NCI-H1417 treated with DMSO at 0.1 percent for 48 hours (cell line): ENCODE data around the gene RNF168.
"Not testable (repeated sequence)": the region's sequence is repeated elsewhere in the genome, so short reads cannot be mapped to it uniquely, and the experiment has no call there.

Experiments used
- DNase-seq: peaks from one replicate; lab custom pipeline; 2025; lab: John Stamatoyannopoulos, UW

RNF168 gene, protein sequence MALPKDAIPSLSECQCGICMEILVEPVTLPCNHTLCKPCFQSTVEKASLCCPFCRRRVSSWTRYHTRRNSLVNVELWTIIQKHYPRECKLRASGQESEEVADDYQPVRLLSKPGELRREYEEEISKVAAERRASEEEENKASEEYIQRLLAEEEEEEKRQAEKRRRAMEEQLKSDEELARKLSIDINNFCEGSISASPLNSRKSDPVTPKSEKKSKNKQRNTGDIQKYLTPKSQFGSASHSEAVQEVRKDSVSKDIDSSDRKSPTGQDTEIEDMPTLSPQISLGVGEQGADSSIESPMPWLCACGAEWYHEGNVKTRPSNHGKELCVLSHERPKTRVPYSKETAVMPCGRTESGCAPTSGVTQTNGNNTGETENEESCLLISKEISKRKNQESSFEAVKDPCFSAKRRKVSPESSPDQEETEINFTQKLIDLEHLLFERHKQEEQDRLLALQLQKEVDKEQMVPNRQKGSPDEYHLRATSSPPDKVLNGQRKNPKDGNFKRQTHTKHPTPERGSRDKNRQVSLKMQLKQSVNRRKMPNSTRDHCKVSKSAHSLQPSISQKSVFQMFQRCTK

DNA sequence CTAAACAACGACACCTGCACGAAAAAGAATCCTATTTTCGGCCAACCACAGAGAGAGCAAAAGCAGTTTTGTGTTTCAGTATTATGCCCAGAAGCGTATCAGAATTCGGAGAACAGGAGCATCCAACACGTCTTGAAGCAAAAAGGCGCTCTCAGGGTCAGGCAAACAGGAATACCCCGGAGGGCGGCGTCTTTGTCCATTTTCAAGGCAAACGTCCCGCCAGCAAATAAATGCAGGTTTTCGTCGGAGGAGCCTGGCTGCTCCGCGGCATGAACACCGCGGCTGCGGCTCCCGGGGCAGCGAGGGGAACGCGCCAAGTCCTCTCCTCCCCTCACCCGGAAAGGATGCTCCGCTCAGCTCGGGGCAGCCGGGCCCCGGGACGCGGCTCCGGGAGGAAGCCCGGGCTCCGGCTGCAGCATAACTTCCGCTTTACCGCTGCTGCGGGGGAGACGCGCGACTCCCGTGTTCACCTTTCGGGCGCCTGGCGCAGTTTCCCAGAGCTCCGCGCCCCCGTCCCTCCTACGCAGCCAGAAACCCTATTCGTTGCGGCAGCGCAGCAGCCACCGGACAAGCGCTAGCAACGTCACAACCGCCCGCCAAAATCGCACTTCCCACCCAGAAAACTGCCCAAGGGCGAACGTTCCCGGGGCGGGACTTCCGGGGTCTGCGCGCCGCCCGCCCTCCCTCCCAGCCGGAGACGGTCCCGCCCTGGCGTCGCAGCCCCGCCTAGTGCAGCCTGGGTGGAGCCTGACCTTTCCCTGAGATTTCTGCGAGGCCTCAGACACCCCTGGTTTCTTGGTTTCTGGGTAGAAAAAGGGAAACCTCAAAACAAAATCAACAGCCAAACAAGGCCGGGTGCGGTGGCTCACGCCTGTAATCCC is at the start of gene RNF168:
TSS of gene RNF168 (minus strand) at position 573 of the 881 bp plus-strand sequence. CDS start 595 bp downstream, outside the sequence.
- peak; percentile 88 for DNase-seq

DNA sequence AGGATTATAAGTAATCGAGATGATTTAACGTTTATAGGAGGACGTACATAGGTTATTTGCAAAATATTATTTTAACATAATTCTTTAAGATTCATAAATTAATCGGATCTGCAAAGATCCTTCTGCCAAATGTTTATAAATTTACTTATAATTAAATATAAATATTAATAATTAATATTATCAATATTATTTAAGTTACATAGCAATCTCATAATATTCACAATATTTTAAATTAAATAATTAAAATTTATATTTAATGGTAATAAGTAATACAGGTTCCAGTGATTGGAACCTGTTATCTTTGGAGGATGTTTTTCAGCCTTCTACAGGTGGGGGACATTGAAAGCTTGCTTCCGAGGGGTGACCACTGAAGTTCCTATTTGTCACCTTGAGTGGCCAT is 48.7 kb upstream of the RNF168 start:
- DNase-seq, result no peak

DNA sequence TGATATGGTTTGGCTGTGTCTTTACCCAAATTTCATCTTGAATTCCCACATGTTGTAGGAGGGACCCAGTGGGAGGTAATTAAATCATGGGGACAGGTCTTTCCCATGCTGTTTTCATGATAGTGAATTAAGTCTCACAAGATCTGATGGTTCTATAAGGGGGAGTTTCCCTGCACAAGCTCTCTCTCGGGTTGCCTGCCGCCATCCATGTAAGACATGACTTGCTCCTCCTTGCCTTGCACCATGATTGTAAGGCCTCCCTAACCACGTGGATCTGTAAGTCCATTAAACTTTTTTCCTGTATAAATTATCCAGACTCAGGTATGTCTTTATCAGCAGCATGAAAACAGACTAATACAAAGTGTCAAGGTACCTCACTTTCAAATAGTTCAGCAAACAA is 46.6 kb upstream of the RNF168 start:
- DNase-seq, result not testable (repeated sequence)

DNA sequence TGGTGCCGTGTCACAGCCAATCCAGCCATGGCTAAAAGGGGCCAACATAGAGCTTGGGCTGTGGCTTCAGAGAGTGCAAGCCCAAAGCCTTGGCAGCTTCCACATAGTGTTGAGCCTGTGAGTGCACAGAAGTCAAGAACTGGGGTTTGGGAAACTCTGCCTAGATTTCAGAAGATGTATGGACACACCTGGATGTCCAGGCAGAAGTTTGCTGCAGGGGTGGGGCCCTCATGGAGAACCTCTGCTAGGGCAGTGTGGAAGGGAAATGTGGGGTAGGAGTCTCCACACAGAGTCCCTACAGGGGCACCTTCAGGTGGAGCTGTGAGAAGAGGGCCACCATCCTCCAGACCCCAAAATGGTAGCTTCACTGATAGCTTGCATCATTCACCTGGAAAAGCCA is 45.7 kb upstream of the RNF168 start:
- not testable (repeated sequence) for DNase-seq

DNA sequence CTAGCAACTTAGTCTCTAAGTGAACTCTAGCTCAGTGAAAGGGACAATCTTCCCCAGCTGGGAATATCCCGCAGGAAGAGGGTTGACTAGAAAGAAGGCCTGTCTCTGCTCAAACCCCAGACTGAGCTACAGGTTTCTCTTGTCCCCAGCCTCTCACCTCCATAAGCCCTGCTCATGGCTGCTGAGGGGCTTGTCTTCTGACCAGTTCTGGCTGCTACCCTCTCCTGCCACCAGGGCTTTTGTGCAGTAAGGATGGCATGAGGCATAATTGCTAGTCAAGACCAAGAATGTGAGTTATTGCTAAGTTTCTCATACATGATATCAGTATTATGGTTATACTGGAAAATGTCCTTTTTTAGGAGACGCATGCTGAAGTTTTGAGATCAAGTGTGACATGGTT is 43.5 kb upstream of the RNF168 start:
- DNase-seq, result no peak

DNA sequence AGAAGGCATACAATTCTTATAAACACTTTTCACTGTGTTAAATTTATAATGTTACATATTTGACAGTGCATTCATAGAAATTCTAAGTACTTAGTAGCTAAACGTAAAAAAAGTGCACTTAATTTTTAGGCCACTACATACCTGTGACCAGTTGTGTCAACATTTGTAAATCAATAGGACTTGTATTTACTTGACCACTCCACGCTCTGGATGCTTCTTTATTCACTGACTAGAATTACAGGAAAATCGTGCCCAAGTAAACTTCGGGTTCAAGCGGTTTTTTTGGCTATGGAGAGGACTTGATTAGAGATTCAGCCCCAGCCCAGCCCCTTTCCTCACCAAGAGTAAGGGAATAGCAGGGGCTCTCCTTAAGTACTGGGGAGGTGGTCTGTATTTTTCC is 43.0 kb upstream of the RNF168 start:
- no peak for DNase-seq

DNA sequence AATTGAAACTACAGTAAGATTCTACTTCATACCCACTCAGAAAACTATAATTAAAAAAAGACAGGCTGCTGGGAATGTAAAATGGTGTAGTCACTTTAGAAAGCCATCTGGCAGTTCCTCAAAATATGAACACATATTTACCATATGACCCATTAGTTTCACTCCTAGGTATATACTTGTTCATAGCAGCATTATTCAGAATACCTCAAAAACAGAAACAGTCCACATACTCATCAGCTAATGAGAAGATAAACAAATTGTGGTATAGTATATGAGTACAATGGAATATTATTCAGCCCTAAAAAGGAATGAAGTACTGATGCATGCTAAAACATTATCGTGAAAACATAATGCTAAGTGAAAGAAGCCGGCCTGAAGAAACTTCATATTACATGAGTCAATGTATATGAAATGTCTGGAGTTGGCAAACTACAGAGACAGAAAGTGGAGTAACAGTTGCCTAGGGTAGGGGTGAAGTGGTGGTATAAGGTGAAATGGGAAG is 41.0 kb upstream of the RNF168 start:
- no peak for DNase-seq

DNA sequence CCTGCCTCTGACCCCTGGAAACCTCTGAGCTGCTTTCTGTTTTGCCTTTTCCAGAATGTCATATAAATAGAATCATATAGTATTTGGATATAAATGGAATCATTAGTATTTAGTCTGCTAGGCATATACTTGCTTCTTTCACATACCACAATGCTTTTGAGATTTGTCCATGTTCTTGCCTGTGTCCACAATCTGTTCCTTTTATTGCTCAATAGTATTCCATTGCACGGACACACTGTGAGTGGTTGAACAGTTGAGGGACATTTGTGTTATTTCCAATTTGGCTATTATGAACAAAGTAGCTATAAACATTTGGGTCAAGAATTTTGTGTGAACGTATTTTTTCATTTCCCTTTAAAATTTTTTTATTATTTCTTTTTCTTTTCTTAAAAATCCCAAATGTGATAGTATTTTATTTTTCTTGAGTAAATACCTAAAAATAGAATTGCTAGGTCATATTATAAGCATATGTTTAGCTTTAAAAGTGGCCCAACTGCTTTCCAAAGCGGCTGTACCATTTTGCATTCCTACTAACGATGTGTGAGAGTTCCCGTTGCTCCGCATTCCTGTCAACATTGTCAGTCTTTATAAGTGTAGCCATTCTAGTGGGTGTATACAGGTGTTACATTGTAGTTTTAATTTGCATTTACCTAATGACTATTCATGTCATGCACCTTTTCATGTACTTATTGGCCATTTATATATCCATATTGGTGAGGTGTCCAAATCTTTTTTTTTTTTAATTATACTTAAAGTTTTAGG is 38.3 kb upstream of the RNF168 start:
- DNase-seq, result no peak

DNA sequence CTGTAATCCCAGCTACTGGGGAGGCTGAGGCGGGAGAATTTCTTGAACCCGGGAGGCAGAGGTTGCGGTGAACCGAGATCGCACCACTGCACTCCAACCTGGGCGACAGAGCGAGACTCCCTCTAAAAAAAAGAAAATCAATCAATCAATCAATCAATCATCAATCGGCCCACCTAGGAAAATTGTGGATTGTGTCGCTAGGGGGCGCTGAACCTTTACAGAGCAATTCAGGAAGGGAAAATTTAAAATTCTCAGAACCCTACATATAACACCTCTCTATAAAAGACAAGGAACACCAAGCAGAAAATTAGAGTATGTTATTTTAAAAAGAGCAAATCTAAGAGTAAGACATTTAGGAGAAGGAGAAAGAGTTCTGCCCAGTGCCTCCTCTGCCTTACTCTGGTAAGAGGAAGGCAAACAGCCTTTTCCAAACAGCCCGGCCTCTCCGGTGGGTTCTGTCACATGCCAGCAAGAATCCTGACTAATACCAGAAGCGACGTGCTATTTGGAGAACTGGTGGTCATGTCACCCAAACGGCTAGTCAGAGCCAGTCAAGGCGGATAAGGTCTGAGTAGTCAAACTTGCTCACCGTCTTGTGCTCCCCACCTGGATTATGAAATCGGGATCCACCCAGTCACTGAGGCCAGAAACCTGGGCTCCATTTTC is 33.9 kb upstream of the RNF168 start:
- DNase-seq, result no peak

DNA sequence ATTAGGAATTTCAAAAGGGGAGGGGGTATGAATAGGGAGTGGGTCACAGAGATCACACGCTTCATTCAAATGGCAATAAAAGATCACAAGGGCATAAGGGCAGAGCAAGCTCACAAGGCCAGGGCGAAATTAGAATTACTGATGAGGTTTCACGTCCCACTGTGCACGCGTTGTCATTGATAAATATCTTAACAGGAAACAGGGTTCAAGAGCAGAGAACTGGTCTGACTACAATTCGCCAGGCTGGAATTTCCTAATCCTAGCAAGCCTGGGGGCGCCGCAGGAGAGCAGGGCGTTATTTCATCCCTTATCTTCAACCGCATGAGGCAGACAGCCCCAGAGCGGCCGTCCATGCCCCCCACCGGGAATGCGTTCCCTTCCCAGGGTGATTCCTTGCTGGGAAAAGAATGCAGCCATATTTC is 29.7 kb upstream of the RNF168 start:
- no peak for DNase-seq

DNA sequence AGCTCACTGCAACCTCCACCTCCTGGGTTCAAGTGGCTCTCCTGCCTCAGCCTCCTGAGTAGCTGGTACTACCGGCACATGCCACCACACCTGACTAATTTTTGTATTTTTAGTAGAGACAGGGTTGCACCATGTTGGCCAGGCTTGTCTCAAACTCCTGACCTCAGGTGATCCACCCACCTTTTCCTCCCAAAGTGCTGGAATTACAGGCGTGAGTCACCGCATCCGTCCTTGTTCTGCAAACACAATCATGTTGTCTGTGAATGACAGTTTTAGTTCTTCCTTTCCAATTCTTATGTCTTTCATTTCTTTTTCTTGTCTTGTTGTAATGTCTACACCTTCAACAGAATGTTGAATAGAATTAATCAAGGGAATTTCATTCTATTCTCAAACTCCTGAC is 27.9 kb upstream of the RNF168 start:
- DNase-seq, result no peak

DNA sequence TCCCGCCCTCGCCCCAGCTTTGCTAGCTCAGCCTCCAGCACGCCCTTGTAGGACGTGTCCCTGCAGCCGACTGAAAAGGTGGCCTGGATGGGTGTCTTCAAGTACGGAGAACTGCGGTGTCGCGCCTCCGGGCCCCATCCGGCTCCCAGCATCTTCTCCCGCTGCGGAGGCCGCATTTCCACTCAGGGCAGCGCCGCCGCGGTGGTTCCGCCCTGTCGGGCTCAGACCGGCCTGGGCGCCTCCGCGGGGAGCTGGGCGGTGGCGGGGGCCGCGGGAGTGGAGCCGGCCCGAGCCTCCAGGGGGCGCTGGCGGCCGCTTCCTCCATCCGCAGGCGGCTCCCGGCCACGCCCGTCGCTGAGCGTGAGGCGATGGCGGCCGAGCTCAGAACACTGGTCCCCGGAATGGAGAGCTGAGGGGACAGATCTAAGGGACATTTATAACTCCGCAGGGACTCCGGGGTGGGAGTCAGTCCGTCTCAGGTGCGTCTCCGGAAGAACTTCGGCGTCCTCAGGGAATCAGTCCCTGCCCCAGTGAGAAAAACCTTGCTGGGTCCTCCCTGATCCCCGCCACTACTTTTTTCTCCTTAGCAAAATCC is 25.2 kb upstream of the RNF168 start:
- DNase-seq, result no peak

DNA sequence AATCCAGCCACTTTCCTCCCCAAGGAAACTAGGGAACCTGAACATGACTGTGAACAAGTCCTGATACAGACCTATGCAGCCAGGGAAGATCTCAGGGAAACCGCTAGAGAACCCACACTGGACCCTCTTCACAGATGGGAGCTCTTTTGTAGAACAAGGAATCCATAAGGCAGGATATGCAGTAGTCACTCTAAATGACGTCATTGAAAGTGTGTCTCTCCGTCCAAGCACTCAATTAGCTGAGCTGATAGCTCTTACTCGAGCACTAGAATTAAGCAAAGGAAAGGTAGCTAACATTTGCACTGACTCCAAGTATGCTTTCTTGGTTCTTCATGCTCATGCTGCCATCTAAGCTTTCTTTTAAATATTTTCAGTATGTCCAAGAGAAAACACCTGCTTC is 21.6 kb upstream of the RNF168 start:
- DNase-seq, result no peak

DNA sequence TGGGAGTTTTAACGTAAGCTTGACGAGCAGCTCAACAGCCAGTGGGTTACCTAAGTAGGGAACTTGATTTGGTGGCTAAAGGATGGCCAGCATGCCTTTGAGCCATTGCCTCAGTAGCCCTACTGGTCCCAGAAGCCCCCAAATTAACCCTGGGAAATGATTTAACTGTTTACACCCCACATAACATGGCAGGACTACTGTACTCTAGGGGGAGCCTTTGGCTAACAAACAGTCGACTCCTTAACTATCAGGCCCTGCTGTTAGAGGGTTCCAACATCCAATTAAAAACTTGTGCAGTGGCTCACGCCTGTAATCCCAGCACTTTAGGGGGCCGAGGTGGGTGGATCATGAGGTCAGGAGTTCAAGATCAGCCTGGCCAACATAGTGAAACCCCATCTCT is 21.0 kb upstream of the RNF168 start:
- DNase-seq, result no peak

DNA sequence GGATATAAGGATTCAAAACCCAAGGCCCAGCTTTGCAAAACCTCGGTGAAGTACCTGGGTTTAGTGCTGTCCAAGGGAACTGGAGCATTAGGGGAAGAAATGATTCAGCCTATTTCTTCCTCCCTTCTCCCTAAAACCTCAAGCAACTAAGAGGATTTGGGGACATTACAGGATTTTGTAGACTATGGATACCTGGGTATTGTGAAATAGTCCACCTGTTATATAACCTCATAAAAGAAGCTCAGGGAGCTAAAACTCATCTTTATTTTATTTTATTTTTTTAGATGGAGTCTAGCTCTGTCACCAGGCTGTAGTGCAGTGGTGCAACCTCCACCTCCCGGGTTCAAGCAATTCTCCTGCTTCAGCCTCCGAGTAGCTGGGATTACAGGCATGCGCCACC is 20.3 kb upstream of the RNF168 start:
- DNase-seq, result no peak

DNA sequence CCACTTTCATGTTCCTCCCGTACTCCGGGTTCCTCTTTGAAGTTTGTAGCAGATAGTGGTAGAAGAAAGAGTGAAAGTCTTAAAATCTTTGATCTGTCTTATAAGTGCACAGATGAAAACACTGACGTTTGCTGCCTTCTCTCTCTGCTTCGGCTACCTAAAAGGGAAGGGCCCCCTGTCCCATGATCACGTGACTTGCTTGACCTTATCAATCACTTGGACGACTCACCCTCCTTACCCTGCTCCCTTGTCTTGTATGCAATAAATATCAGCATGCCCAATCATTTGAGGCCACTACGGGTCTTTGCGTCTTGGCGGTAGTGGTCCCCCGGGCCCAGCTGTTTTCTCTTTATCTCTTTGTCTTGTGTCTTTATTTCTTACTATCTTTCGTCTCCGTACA is 17.7 kb upstream of the RNF168 start:
- DNase-seq, result not testable (repeated sequence)

DNA sequence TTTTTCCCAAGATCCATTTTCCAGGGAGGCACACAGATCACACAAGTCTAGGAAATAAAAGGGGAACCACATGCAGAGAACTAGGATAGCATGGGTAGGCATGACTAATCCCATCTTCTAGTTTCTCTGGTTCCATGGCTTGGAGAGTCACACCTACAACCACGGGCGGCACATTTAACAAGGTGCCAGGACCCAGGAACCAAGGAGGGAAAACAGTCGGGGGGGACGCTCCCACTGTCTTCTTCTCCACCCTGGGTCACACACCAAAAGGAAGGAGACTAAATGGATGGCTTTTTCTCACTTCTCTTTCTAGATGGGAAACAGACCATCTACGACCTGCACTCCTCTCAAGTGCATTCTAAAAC is 16.1 kb upstream of the RNF168 start:
- DNase-seq, result no peak

DNA sequence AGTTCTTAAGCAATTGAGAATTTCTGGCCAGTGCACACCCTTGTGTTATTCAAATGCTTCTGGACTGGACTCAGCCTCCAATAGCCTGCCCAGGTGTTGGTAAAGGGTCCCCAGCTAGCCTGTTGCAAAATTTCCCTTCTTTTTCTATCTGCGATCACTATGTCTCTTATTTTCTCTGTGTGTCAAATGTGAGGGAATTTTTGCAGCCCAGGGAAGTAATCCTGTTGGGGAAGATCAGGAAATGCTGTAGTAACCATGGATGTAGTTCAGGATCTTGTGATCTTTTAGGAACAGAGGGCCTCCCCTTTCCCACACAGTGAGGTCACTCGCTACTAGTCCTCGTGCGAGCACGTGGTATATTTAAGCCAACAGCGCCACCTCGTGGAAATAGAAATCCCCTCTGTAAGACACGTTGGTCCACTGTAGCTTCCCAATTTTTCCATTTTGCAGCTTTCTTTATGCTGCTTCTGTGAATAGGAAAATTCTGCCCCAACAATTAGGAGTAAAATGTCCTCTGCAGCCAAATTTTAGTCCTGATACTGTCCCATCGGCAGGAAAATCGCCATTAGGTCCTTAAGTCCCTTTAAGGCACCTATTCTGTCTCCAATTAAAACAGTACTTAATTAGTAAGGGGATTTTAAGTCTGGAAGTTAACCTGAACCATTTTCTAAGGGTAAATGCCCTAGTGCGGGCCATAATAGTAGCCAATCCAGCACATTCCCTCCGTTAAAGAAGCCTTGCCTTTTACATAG is 15.6 kb upstream of the RNF168 start:
- no peak for DNase-seq

DNA sequence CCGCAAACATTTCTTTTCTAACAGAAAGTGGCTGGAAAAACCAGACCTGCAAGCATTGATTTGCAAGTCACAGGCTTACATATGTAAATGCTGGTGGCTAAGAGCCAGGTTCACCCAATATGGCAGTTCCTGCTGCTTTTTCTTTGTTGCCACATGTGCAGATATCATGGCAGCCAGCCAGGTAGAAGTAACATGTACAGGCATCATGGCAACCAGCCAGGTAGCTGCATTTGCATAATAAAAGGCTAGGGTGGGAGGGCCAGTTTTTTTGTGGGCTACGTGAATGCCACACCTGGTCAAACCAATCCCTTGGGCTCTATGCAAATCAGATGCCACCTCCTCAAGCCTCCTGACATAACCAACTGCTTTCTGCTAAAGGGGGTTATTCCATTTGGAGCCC is 14.4 kb upstream of the RNF168 start:
- no peak for DNase-seq

DNA sequence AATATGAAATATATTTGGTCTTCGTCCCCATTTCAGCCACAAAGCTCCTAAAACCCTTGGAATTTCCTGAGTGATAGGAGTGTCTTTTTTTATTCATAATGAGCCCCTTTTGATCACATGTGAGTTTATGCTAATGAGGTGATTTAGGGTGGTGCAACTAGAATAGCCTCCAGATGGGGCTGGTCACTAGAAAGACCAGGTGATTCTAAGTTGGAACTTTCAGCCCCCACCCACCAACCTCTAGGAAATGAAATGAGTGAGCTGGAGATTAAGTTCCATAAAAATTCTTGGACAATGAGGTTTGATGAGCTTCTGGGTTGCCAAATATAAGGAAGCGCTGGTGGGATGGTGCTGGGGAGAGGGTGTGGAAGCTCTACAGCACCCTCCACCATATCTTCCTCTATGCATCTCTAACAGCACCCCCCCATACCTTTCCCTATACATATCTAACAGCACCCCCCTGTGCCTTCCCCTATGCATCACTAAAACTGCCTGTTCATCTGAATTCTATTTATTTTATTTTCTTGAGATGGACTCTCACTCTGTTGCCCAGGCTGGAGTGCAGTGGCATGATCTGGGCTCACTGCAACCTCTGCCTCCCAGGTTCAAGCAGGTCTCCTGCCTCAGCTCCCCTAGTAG is 13.7 kb upstream of the RNF168 start:
- DNase-seq, result no peak
